Caco-2 (cell line): ENCODE data around the gene PPL. TPM values are rescaled to one million over a fixed set of nuclear protein-coding genes. Genes with fewer than 3 reads are reported as not detected.

Experiments
- BruUV-seq: library from RNA; stranded (reverse); fragments of 400-500 nt; replicated peaks from 2 replicates; lab custom pipeline; 2021; lab: Mats Ljungman, UMichigan
- CTCF ChIA-PET: fragments of 300-600 bp; sonication (Branson Sonifier 250); formaldehyde crosslinking; loops from one replicate; lab custom pipeline; 2022; ENCODE audit warnings: antibody characterized with exemption; lab: Charles Lee
- POLR2A ChIA-PET: fragments of 300-600 bp; sonication (Branson Sonifier 250); formaldehyde crosslinking; loops from one replicate; lab custom pipeline; 2022; ENCODE audit warnings: antibody characterized with exemption; lab: Charles Lee
- DNase-seq, 2 experiments: peaks; one replicate each; pipeline versions ENCODE4 v3.0.0 to v3.0.0-alpha.2; 2020 to 2022
- H3K27me3 ChIP-seq: replicated peaks from 2 replicates; pipeline ENCODE4 v1.6.0; 2011; ENCODE audit warnings: low read length; ENCODE audit not compliant: control insufficient read depth, insufficient read depth
- H3K36me3 ChIP-seq: 2 replicates; pipeline ENCODE4 v1.5.1; 2011; ENCODE audit warnings: low read length; ENCODE audit not compliant: control insufficient read depth, insufficient read depth
- H3K4me1 ChIP-seq: fragments of 250-450 bp; sonication (Bioruptor Pico); 2 replicates; pipeline ENCODE4 v1.5.1; 2020; ENCODE audit warnings: mild to moderate bottlenecking
- H3K4me3 ChIP-seq: 2 replicates; pipeline ENCODE4 v1.5.1; 2011; ENCODE audit warnings: low read depth, mild to moderate bottlenecking, control low read depth, low read length
- H3K9me3 ChIP-seq: fragments of 250-450 bp; sonication (Bioruptor Pico); 2 replicates; pipeline ENCODE4 v1.5.1; 2020; ENCODE audit warnings: mild to moderate bottlenecking, moderate library complexity
- H3K27ac Mint-ChIP-seq: one replicate; pipeline ENCODE4 v1.8.0; 2022; ENCODE audit warnings: mixed read lengths; ENCODE audit not compliant: unreplicated experiment
- H3K27me3 Mint-ChIP-seq: one replicate; pipeline ENCODE4 v1.8.0; 2022; ENCODE audit warnings: mixed read lengths; ENCODE audit not compliant: insufficient read depth, unreplicated experiment
- H3K36me3 Mint-ChIP-seq: one replicate; pipeline ENCODE4 v1.8.0; 2022; ENCODE audit warnings: mild to moderate bottlenecking, mixed read lengths; ENCODE audit not compliant: insufficient read depth, unreplicated experiment
- H3K4me1 Mint-ChIP-seq: one replicate; pipeline ENCODE4 v1.8.0; 2022; ENCODE audit warnings: low read depth, mixed read lengths; ENCODE audit not compliant: unreplicated experiment
- H3K4me3 Mint-ChIP-seq: one replicate; pipeline ENCODE4 v1.8.0; 2022; ENCODE audit warnings: mild to moderate bottlenecking, moderate library complexity, mixed read lengths; ENCODE audit not compliant: unreplicated experiment
- H3K9me3 Mint-ChIP-seq: one replicate; pipeline ENCODE4 v1.8.0; 2022; ENCODE audit warnings: mixed read lengths; ENCODE audit not compliant: unreplicated experiment
- CTCF ChIP-seq, 2 experiments: fragments of 200-600 bp in 1 of 2; IDR thresholded peaks; 1 replicate in 1 of 2; 2 replicates in 1 of 2; pipeline versions ENCODE4 v1.5.1 to v1.8.0; 2011 to 2022; ENCODE audit warnings: antibody characterized with exemption in 1 of 2, control low read depth in 1 of 2, inconsistent platforms in 1 of 2, low read depth in 1 of 2, low read length in 1 of 2, mild to moderate bottlenecking in 1 of 2, moderate library complexity in 1 of 2; ENCODE audit not compliant: insufficient read depth in 1 of 2, severe bottlenecking in 1 of 2, unreplicated experiment in 1 of 2
- intact Hi-C: fragments of 100-400 bp; cut with micrococcal nuclease; formaldehyde crosslinking; loops from one replicate; pipeline ENCODE4 v1.10.0; 2022; ENCODE audit not compliant: unreplicated experiment
- total RNA-seq: library from RNA; stranded (reverse); gene quantifications from 2 replicates; pipeline ENCODE4 v1.2.3, GENCODE V29; 2022

PPL gene
- total RNA-seq, 1 experiment from 2014 or later = 68.1 TPM

DNA sequence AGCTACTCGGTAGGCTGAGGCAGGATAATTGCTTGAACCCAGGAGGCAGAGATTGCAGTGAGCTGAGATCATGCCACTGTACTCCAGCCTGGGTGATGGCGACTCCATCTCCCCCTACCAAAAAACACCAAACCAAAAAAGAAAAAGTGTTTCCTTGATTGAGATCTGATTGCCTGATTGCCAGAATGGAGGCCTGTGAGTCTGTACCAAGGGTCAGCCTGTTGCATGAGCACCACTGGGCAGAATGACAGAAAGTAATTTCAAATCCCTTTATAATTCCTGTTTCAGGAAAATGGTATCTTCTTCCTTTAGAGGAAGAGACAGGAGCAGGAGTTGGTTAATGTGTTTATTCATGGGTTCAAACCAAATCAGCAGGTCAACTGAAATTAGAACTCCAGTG, 81.1 kb downstream of the PPL start:
- H3K27me3 ChIP-seq = no peaks in the 10 kb centered on the region
- no peak overlapping the region for H3K27ac Mint-ChIP-seq
- no peaks in the 10 kb centered on the region for H3K9me3 ChIP-seq
- no peaks in the 10 kb centered on the region for H3K9me3 Mint-ChIP-seq
- ChIA-PET POLR2A (no interaction called here), CTCF (no interaction called here)
- H3K4me3 Mint-ChIP-seq = no peak overlapping the region
- H3K27me3 Mint-ChIP-seq = no peaks in the 10 kb centered on the region
- BruUV-seq = no TSS peak
- TF ChIP-seq CTCF (IDR thresholded peaks at IDR 0.05; ENCODE audit: insufficient read depth in 1 of 2, low read depth in 1 of 2, low read length in 1 of 2, severe bottlenecking in 1 of 2, unreplicated experiment in 1 of 2) = no peak
- no peaks in the 10 kb centered on the region for H3K4me1 Mint-ChIP-seq
- DNase-seq = no peak
- no peak overlapping the region for H3K4me3 ChIP-seq
- intact Hi-C loops = no loop called here
- peaks cover 76% of the 10 kb centered on the region for H3K36me3 Mint-ChIP-seq
- peaks cover 5% of the 10 kb centered on the region for H3K4me1 ChIP-seq
- H3K36me3 ChIP-seq = peaks cover 1% of the 10 kb centered on the region; the same call in 1 of the 2 replicates

DNA sequence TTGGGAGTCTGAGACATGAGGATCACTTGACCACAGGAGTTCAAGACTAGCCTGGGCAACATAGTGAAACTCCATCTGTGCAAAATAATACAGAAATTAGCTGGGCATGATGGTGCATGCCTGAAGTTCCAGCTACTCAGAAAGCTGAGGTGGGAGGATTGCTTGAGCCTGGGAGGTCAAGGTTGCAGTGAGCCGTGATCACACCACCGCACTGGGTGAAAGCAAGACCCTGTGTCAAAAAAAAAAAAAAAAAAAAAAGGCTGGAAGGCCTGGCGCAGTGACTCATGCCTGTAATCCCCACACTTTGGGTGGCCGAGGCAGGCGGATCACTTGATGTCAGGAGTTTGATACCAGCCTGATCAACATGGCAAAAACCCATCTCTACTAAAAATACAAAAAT, 81.6 kb downstream of the PPL start:
- H3K4me1 ChIP-seq = peaks cover 5% of the 10 kb centered on the region
- no peak overlapping the region for H3K27ac Mint-ChIP-seq
- no peaks in the 10 kb centered on the region for H3K9me3 ChIP-seq
- H3K36me3 Mint-ChIP-seq = peaks cover 71% of the 10 kb centered on the region
- H3K4me3 Mint-ChIP-seq = no peak overlapping the region
- no peak for TF ChIP-seq CTCF (IDR thresholded peaks at IDR 0.05; ENCODE audit: insufficient read depth in 1 of 2, low read depth in 1 of 2, low read length in 1 of 2, severe bottlenecking in 1 of 2, unreplicated experiment in 1 of 2)
- ChIA-PET POLR2A (no interaction called here), CTCF (no interaction called here)
- no peaks in the 10 kb centered on the region for H3K4me1 Mint-ChIP-seq
- no peak for DNase-seq
- H3K36me3 ChIP-seq = peaks cover 1% of the 10 kb centered on the region; the same call in 1 of the 2 replicates
- no peaks in the 10 kb centered on the region for H3K27me3 ChIP-seq
- BruUV-seq = no TSS peak
- H3K4me3 ChIP-seq = no peak overlapping the region
- intact Hi-C loops = no loop called here
- no peaks in the 10 kb centered on the region for H3K9me3 Mint-ChIP-seq
- H3K27me3 Mint-ChIP-seq = no peaks in the 10 kb centered on the region

DNA sequence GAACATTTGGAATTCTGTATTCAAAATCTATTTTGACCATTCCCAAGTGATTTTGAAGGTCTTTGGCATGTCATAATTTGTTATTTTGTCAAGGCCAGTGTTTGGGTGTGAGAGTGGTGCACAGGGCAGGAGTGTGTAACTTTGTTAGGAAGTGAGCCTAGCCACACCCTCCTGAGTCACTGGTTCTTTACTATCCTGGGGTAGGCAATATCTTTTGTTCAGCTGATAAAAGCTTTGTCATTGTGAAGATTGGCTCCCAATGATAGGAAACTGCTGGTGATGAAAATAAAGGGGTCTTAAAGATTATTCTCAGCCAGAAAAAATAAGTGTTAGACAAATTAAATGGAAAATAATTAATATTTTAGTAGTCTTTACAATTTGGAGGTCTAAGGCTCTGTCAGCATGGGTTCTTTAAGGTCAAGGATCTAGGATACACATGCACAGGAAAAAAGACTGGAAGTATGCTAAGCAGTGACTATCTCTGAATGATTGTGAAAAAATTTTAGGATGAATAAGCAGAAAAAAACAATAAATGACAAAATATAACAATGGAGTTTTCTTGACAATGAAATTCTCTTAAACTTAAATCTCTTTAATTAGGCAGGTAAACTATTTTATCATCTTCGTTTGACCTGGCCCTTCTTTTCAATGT, 84.6 kb downstream of the PPL start:
- ChIA-PET CTCF (no interaction called here), POLR2A (no interaction called here)
- no peaks in the 10 kb centered on the region for H3K9me3 Mint-ChIP-seq
- Histone ChIP-seq H3K36me3 (no peaks in the 10 kb centered on the region), H3K4me3 (no peak overlapping the region), H3K4me1 (peaks cover 5% of the 10 kb centered on the region), H3K27me3 (no peaks in the 10 kb centered on the region), H3K9me3 (no peaks in the 10 kb centered on the region)
- no peaks in the 10 kb centered on the region for H3K27me3 Mint-ChIP-seq
- H3K4me1 Mint-ChIP-seq = no peaks in the 10 kb centered on the region
- no peak overlapping the region for H3K27ac Mint-ChIP-seq
- no peak for TF ChIP-seq CTCF (IDR thresholded peaks at IDR 0.05; ENCODE audit: insufficient read depth in 1 of 2, low read depth in 1 of 2, low read length in 1 of 2, severe bottlenecking in 1 of 2, unreplicated experiment in 1 of 2)
- H3K4me3 Mint-ChIP-seq = no peak overlapping the region
- peaks cover 46% of the 10 kb centered on the region for H3K36me3 Mint-ChIP-seq
- DNase-seq = no peak
- BruUV-seq = no TSS peak
- intact Hi-C loops = no loop called here
